Suppressor macrophage treated with lipopolysaccharide for 4 hours (primary cell): ENCODE measurements around the gene CHD5.

ENCODE experiments used
- DNase-seq: peaks from one replicate; pipeline ENCODE4 v3.0.0-alpha.2; 2020

Gene CHD5

GRCh38 chr1:6108937-6109614 is 71.0 kb downstream of the CHD5 start:
- DNase-seq: peak; percentile 68

DNA sequence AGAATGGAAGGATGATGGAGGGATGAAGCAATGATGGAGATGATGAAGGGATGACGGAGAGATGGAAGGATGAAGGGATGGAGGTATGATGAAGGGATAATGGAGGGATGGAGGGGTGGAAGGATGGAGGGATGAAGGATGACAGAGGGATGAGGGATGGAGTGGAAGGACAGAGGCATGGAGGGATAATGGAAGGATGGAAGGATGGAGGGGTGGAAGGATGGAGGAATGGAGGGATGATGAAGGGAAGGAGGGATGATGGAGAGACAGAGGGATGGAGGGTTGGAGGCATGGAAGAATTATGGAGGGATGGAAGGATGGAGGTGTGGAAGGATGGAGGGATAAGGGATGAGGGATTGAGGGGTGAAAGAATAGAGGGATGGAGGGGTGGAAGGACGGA is 71.6 kb downstream of the CHD5 start:
- no peak for DNase-seq

- no peak for DNase-seq
Measured at GRCh38 chr1:6107409-6108356, 72.4 kb downstream of the CHD5 start.

DNA sequence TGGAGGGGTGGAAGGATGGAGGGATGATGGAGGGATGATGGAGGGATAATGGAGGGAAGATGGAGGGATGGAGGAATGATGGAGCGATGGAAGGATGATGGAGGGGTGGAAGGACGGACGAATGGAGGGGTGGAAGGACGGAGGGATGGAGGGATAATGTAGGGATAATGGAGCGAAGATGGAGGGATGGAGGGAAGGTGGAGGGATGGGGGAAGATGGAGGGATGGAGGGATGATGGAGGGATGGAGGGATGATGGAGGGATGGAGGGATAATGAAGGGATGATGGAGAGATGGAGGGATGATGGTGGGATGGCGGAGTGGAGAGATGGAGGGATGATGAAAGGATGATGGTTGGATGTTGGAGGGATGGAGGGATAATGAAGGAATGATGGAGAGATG is 73.1 kb downstream of the CHD5 start:
- no peak for DNase-seq

DNA sequence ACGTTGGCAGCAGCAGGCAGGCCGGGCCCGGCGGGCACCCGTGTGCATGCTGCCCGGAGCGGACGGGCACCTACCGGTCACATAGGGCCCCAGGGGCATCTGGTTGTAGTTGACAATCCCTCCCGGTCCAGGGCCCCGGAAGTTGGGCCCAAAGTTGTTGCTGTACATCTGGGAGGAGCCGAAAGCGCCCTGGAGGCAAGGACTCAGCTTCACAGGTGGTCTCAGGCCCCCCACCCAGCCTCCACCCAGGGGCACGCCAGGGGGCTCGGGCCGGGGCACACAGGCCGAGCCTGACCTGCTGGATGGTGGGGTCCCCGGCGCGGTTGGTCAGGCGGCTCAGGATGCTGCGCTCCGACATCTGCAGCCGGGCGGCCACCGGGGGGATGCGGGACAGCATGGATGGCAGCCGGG is 73.8 kb downstream of the CHD5 start:
- DNase-seq: no peak

- no peak for DNase-seq
Measured at GRCh38 chr1:6105763-6106162, 74.4 kb downstream of the CHD5 start.

DNA sequence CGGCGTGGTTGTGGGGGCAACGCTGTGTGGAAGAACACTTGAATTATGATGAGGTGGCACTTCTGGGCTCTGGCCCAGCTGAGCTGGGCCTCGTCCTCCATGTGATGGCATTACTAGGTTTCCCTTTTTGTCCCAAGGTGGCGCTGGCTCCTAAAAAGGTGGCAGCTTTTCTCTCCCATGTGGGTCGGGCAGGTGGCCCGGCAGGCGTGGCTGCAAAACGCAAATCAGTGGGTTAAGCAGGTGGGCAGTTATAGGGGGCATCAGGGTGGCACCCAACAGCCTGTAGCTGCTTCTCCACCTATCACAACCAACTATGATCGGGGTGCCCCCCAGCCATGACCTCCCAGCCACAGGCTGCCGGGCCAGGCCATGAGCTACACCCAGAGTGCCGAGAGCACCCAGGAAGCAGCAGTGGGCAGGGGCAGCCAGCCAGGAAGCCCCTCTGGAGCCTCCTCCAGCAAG is 74.9 kb downstream of the CHD5 start:
- no peak for DNase-seq

GRCh38 chr1:6104631-6105030 is 75.5 kb downstream of the CHD5 start:
- DNase-seq: no peak

DNA sequence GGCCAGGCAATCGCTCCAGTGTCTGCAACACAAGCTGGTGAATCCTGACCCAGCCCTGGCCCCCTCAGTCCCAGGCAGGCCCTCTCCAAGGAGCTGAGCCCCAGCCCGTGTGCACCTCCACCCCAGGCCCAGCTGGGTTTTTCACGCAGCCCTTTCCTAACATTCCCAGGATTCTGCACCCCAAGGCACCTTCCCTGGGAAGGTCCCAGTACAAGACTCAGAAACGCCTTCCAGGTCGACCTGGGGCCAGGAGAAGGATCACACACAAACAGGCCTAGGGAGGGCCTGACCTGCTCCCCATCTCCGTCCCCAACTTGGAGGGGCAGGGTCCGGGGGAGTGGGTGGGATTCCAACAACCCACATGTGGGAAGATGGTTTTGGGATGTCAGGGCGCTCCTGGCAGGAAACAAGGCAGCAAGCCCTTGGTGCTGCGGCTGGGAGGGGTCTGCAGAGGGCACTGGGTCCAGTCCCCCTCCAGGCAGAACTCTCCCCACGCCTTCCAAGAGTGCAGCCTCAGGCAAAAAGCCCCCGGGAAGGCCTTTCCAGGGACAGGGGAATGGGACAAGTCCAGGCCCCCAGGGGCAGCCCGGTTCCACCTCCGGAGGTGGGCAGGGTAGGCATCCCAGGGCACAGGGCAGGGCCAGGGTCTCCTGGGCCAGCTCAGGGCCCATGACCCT is 76.1 kb downstream of the CHD5 start:
- no peak for DNase-seq

DNA sequence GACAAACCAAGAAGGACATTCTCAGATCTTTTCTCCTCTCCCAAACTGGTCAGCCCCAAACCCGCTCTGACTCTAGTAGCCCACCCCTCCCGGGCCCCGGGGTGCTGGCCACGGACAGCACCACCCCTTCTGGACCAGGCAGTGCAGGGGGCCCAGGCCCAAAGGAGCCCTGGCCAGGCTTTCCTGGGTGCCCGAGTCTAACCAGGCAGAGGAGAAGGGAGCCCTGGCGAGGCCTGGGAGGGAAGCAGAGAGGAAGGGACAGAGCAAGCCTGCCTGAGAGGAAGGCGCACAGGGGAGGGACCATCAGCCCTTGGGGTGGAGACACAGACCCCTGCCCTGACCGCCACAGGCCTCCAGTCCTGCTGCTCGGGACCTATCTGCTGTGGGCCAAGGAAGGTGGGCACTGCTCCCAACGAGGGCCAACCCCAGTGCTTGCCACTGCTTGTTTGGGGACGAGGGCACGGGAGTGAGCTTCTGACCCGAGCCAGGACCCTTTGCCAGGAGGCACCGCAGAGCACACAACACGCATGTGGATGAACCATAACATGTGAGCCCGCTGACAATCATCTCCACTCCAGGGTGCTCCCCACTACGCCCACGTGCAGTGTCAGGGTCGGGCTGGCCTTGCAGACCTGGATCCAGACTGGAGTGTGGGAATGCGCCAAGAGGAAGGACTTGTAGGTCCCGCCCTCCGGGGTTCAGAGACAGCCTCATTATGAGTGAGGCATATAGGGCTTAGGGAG is 76.8 kb downstream of the CHD5 start:
- DNase-seq: no peak

GRCh38 chr1:6102532-6102845 is 77.6 kb downstream of the CHD5 start:
- no peak for DNase-seq

DNA sequence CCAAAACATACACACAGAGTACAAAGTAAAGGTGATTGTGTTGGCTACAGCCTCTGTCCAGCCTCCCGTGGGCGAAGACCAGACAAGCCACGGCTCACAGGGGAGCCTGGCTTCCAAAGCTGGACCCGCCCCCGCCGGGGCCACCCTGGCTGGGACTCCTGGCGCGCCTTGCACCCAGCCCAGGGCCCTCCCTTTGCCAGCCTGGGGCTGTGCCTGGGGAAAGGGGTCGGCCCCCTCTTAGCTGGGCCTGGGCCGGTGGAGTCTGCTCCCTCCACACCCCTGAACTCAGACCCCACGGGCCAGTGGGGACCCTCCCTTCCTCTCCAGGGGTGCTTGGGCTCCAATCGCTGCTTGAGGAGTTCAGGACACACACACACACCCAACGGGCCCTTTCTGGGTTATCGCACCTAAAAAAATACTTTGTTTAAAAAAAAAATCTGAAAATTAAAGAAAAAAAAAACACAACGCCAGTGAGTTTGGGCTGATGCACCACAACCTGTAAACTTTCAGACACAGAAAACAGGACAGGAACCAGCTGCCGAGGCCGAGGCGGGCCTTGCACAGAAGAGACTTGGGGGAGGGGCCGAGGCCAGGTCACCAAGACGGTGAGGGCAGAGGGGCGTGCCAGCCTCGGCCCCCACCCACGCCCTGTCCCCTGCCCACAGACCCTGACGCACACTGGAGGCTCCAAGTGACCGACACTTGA is 78.1 kb downstream of the CHD5 start:
- DNase-seq: no peak

GRCh38 chr1:6100861-6101783 is 79.0 kb downstream of the CHD5 start:
- no peak for DNase-seq

DNA sequence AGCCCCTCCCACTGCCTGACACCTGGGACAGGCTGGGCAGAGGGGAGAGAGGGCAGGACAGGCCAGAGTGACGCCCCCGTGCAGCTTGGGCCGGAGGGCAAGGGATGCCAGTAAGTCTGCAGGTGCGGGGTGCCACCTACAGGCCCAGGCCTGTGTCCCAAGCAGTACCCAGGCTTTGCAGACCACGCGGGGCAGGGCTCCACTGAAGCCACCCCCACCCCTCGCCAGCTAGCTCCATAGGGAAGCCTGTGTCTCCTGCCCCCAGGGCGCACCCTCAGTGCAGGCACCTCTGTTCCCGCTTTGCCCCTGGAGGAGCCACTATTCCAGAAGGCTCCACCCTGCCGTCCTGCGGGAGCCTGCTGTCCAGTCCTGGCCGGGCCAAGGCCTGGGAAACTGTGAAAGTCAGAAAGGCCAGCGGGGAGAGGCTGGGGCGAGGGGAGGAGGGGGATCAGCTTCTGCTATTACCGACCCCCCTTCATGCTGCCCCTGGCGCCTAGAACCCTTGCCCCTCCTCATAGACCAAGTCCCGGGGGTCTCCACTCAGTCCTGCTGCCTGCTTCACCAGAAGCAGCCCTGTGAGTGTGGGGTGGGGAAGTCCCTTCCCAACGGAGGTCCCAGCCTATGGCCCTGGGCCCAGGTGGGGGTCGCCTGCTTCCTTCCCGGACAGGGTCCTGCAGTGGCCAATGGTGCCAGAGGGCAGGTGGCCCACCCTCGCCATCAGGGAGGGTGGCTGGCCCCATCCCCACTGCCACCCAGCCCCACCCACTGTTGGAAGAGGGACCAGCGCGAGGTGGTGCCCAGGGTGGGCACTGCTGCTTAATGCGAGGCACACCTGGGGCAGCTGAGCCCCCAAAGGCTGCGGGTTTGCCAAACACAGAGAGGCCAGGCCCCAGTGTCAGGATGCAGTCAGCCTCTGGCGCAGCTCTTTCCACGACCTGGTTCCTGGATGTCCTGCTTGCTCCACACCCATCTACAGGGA is 80.0 kb downstream of the CHD5 start:
- peak; percentile 10 for DNase-seq

DNA sequence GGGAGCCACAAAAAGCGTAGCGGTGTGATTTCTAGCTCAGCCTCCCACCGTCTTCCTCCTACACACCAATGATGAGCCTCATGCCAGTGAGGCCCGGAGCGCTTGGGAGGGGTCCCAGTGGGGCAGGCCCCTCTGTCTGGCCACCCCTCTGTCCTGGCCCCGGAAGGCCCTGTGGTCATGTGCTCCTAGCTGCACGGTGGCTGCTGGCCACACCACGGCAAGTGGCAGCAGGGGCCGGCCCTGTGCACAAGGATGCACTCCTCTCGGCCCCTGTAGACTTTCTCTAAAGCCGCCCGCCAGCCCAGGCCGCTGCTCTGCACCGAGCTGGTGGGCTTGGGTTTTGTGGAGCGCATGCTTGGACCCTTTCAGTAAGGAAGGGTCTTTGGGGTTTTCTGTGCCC is 80.8 kb downstream of the CHD5 start:
- DNase-seq: no peak

- no peak for DNase-seq
Measured at GRCh38 chr1:6098303-6099215, 81.6 kb downstream of the CHD5 start.

GRCh38 chr1:6097824-6098223 is 82.3 kb downstream of the CHD5 start:
- DNase-seq: no peak

DNA sequence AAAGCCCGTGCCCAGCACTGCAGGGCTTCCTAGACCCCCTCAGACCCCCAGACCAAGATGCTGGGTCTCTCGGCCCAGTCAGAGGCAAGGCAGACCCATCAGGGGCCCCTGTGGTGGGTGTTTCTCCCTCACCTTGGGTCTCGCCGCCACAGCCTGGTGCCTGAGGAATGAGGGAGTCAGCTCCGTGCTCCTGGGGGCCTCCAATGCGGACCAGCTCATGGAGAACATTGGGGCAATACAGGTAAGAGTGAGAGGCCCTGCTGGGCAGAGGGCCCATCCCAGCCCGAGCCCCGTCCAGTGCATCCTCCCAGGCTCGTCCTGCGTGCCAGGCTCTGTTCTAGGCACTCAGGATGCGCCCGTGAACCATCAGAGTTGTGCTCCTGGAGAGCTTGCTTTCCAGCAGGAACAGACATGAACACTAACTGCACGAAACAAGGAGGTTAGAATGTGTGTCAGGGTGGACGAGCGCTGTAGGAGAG is 83.0 kb downstream of the CHD5 start:
- DNase-seq: no peak
